Measurements from ENCODE around the gene LRRC10. TPM values are rescaled to one million over a fixed set of nuclear protein-coding genes. Genes with fewer than 3 reads are reported as not detected.

LRRC10 gene
- total RNA-seq, 1 experiment from 2014 or later, result not detected

- no peak overlapping the region for H3K27ac ChIP-seq (ENCODE audit: low read length)
- H3K27me3 ChIP-seq (ENCODE audit: control insufficient read depth, insufficient read depth, low read length), result no peaks in the 10 kb centered on the region
- CTCF ChIA-PET, result interaction anchor here (0.6 to 1.7 kb wide), 5 partner anchors 125 to 523 kb away, joined by 3 to 24 read pairs (median 5); no protein-coding TSS in a partner anchor
- H3K4me1 ChIP-seq (ENCODE audit: control insufficient read depth, insufficient read depth, low read length), result no peaks in the 10 kb centered on the region
- ATAC-seq (peak; percentile 91), DNase-seq (ENCODE audit: low read depth, low spot score) (peak; percentile 33)
- TF ChIP-seq SIN3A (IDR thresholded peaks at IDR 0.05; ENCODE audit: borderline replicate concordance, insufficient read depth, low read depth, low read length) (no peak), CTCF (IDR thresholded peaks at IDR 0.05) (peak; percentile 94), REST (IDR thresholded peaks at IDR 0.05; ENCODE audit: insufficient read depth in 1 of 2, low read depth in 2 of 2, low read length in 1 of 2) (no peak), TCF7L2 (IDR thresholded peaks at IDR 0.05; ENCODE audit: low read depth, low read length) (no peak)
- H3K4me3 ChIP-seq (ENCODE audit: low read depth in 2 of 2, low read length in 2 of 2), result no peak overlapping the region
- POLR2A ChIA-PET, result no interaction called here
- no peaks in the 10 kb centered on the region for H3K9me3 ChIP-seq (ENCODE audit: control insufficient read depth, insufficient read depth, low read depth, low read length)
- H3K36me3 ChIP-seq (ENCODE audit: control insufficient read depth, insufficient read depth, low read length), result no peaks in the 10 kb centered on the region
- in situ Hi-C loops (cut with HindIII; ENCODE audit: low pct_unique_long_range_greater_than_20kb, low sequenced_read_pairs) (no loop called here), intact Hi-C loops (cut with micrococcal nuclease; ENCODE audit: unreplicated experiment) (loop anchor here (5.0 kb wide), 1 partner anchor 282 kb away; the partner anchor contains the start of gene YEATS4)
- BruUV-seq (replicated peaks), result no TSS peak
These were observed 28.8 kb upstream of the LRRC10 start for GRCh38 chr12:69639400-69640016.

- Histone ChIP-seq H3K27me3 (ENCODE audit: control insufficient read depth, insufficient read depth, low read length) (peaks cover 2% of the 10 kb centered on the region; the same call in 1 of the 2 replicates), H3K36me3 (ENCODE audit: control insufficient read depth, insufficient read depth, low read length) (no peaks in the 10 kb centered on the region), H3K9me3 (ENCODE audit: control insufficient read depth, insufficient read depth, low read depth, low read length) (no peaks in the 10 kb centered on the region), H3K4me1 (ENCODE audit: control insufficient read depth, insufficient read depth, low read length) (no peaks in the 10 kb centered on the region), H3K27ac (ENCODE audit: low read length) (no peak overlapping the region), H3K4me3 (ENCODE audit: low read depth in 2 of 2, low read length in 2 of 2) (no peak overlapping the region)
- TF ChIP-seq TCF7L2 (IDR thresholded peaks at IDR 0.05; ENCODE audit: low read depth, low read length) (no peak), REST (IDR thresholded peaks at IDR 0.05; ENCODE audit: insufficient read depth in 1 of 2, low read depth in 2 of 2, low read length in 1 of 2) (no peak), POLR2AphosphoS5 (IDR thresholded peaks at IDR 0.05; ENCODE audit: low read depth, low read length) (no peak), CTCF (IDR thresholded peaks at IDR 0.05) (peak; percentile 49)
- ATAC-seq (no peak), DNase-seq (ENCODE audit: low read depth, low spot score) (no peak)
- no TSS peak for BruUV-seq (replicated peaks)
- intact Hi-C loops (cut with micrococcal nuclease; ENCODE audit: unreplicated experiment), result no loop called here
- POLR2A ChIA-PET, result no interaction called here
- in situ Hi-C loops (cut with HindIII; ENCODE audit: low pct_unique_long_range_greater_than_20kb, low sequenced_read_pairs), result no loop called here
- CTCF ChIA-PET, result no interaction called here
These were observed 22.4 kb upstream of the LRRC10 start for GRCh38 chr12:69633061-69633460.
